Right atrium auricular region (tissue), 2 donors: Measurements from ENCODE around the gene FXYD6. TPM values are rescaled to one million over a fixed set of nuclear protein-coding genes. Genes with fewer than 3 reads are reported as not detected.

Source experiments
- DNase-seq: peaks from one replicate; pipeline ENCODE4 v3.0.0-alpha.2; 2019; ENCODE audit warnings: low spot score
- H3K27ac ChIP-seq, 2 donors: fragments of 200-600 bp; sonication (generic); 1 replicate in 1 of 2; 2 replicates in 1 of 2; pipeline ENCODE4 v1.5.1; 2016 to 2019
- H3K27me3 ChIP-seq, 2 donors: fragments of 200-600 bp; sonication (generic); one replicate each; pipeline versions ENCODE4 v1.5.1 to v1.6.0; 2017 to 2019
- H3K36me3 ChIP-seq: fragments of 200-600 bp; sonication (generic); one replicate; pipeline ENCODE4 v1.5.1; 2016
- H3K4me1 ChIP-seq, 2 donors: fragments of 200-600 bp; sonication (generic); one replicate each; pipeline versions ENCODE4 v1.5.1 to v1.6.0; 2017 to 2019
- H3K4me3 ChIP-seq, 2 donors: fragments of 200-600 bp; sonication (generic); 1 replicate in 1 of 2; 2 replicates in 1 of 2; pipeline ENCODE4 v1.5.1; 2017 to 2019; ENCODE audit warnings: mild to moderate bottlenecking in 1 of 2, moderate library complexity in 1 of 2
- H3K9me3 ChIP-seq, 2 donors: fragments of 200-600 bp; sonication (generic); one replicate each; pipeline ENCODE4 v1.5.1; 2019
- total RNA-seq, 2 donors: library from RNA; depleted of rRNA; stranded (reverse); fragments of >200 nt; gene quantifications; one replicate each; pipeline ENCODE4 v1.1.0, GENCODE V29; 2016
- TF ChIP-seq, protein P1 (sequence below), 2 donors: fragments of 200-600 bp; sonication (generic); IDR thresholded peaks; one replicate each; pipeline ENCODE4 v1.5.1; 2019; ENCODE audit warnings: antibody characterized with exemption in 2 of 2

FXYD6 gene
- total RNA-seq, 2 donors from 2014 or later, result 28.6 to 42.6 TPM

DNA sequence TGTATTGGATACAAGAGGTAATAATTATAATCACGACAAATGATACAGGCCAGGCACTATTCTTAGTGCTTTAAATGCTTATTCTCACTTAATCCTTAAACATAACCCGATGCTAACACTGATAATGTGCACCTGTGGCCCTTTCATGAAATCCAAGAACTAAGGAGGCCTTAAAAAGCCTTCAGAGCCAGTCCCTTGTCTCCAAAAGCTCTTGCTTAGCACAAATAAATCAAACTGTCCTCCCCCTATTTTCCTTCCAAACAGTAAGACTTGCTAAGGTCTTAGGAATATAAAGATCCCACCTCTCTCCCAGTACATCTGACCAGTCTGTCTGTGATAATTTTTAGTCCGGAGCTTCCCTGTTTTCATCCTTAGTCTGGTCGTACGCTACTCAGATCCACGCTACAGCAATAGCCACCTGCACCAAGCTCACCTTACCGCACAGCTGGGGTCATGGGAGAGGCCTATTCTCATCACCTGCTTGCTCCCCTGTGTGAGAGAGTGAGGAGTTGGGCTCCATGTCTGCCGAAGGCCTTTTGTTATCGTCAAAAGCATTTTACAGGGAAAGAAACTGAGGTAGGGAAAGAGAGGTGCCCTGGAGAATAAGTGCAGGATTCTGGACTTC lies 16.9 kb downstream of the FXYD6 start:
- Histone ChIP-seq H3K27ac (peak overlapping the region in 1 of 2 donors; percentile 6), H3K36me3 (no peaks in the 10 kb centered on the region), H3K4me1 (peaks cover 0 to 47% of the 10 kb centered on the region in 2 donors), H3K4me3 (no peak overlapping the region), H3K27me3 (no peaks in the 10 kb centered on the region), H3K9me3 (no peaks in the 10 kb centered on the region)
- no peak for DNase-seq
- TF ChIP-seq, protein P1, sequence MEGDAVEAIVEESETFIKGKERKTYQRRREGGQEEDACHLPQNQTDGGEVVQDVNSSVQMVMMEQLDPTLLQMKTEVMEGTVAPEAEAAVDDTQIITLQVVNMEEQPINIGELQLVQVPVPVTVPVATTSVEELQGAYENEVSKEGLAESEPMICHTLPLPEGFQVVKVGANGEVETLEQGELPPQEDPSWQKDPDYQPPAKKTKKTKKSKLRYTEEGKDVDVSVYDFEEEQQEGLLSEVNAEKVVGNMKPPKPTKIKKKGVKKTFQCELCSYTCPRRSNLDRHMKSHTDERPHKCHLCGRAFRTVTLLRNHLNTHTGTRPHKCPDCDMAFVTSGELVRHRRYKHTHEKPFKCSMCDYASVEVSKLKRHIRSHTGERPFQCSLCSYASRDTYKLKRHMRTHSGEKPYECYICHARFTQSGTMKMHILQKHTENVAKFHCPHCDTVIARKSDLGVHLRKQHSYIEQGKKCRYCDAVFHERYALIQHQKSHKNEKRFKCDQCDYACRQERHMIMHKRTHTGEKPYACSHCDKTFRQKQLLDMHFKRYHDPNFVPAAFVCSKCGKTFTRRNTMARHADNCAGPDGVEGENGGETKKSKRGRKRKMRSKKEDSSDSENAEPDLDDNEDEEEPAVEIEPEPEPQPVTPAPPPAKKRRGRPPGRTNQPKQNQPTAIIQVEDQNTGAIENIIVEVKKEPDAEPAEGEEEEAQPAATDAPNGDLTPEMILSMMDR (IDR thresholded peaks at IDR 0.05), result no peak

DNA sequence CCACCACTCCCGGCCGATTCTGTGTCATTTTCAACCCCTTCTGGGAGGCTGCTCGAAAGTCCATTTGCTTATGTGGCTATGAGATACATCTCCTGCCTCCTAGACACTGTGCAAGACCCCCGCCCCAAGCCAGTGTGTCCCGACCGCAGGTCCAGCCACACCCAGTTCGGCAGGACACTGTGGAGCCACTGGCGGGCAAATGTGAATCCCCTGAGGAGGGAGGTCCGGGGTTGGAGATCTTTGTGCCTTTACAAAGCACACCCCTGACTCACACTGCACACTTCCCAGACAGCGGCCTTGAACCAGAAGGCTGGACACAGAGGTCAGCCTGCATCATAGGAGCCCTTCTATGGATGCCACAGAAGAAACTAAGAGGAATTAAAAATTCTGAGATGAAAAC lies 17.4 kb downstream of the FXYD6 start:
- H3K4me1 ChIP-seq, result peaks cover 0 to 47% of the 10 kb centered on the region in 2 donors

DNA sequence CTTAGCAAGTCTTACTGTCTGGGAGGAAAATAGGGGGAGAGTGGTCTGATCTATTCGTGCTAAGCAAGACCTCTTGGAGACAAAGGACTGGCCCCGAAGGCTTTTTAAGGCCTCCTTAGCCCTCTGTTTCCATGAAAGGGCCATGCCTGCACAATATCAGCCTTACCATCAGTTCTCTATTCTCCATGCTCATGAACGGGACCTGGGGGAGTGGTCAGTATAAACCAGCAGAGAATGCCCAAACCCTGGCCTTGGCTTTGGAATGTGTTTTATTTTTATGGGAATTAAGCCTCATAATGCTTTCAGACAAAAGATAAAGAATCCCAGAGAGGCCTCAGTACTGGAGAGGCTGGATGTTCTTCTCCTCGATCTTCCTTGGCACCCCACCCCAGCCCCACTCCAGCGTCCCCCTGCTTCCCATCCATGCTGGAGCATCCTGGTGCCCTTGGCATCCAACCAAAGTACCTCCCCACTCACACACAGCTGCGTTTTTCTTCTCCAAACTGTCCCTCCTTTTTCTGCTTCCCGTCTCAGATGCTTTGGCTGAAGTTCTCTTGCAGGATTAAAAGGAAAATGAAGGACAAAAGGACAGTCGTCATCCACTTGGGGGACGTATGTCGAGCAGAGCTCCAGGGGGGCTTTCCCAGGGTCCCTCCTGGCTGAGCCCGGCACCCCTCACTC lies 18.6 kb downstream of the FXYD6 start:
- peak; percentile 54 for DNase-seq
- Histone ChIP-seq H3K27me3 (no peaks in the 10 kb centered on the region), H3K4me3 (no peak overlapping the region), H3K4me1 (peaks cover 0 to 45% of the 10 kb centered on the region in 2 donors), H3K27ac (peak overlapping the region; percentile 13 to 23), H3K36me3 (no peaks in the 10 kb centered on the region), H3K9me3 (peaks cover 0 to 9% of the 10 kb centered on the region in 2 donors)
- TF ChIP-seq, protein P1 (IDR thresholded peaks at IDR 0.05), result no peak

More for the DNA sequence above, 17.4 kb downstream of the FXYD6 start:
- Histone ChIP-seq H3K9me3 (no peaks in the 10 kb centered on the region), H3K27me3 (no peaks in the 10 kb centered on the region), H3K27ac (peak overlapping the region in 1 of 2 donors; percentile 6), H3K4me3 (no peak overlapping the region), H3K36me3 (no peaks in the 10 kb centered on the region)
- TF ChIP-seq, protein P1 (IDR thresholded peaks at IDR 0.05), result no peak
- DNase-seq, result peak; percentile 44

DNA sequence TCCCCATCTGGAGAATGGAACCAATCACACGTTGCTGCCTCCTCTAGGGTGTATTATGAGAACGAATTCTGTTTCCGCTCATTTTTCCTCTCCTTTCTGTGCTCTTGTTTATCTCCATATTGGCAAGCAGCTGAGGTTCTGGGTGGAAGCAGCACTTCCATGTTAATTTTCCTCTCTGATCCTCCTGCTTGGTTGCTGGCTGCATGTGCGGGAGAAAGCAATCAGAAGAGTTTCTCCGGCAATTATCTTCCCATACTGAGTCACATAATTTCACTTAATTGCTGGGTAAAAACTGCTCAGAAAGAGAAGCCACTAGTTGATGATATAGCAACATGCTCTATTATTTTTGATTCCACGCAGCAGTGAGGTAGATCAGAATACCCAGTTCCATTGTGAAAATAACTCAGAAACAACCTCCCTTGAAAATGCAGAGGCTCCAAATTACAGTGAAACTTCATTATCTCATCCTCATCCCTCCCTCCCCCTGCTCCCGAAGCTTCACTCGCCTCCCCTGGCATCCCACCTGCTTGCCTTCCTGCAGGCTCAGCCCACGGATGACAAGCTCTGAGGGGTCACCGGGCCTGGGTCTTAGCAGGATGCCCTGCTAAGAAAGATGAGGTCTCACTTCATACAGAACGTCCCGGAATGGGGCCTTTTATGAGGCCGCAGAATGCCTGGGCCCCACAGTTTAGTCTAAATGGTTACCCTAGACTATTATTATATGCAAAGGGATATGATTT lies 20.4 kb downstream of the FXYD6 start:
- Histone ChIP-seq H3K4me3 (no peak overlapping the region), H3K4me1 (peaks cover 0 to 35% of the 10 kb centered on the region in 2 donors), H3K27me3 (no peaks in the 10 kb centered on the region), H3K36me3 (no peaks in the 10 kb centered on the region), H3K9me3 (peaks cover 0 to 18% of the 10 kb centered on the region in 2 donors), H3K27ac (no peak overlapping the region)
- DNase-seq, result peak; percentile 44
- TF ChIP-seq, protein P1 (IDR thresholded peaks at IDR 0.05), result no peak

DNA sequence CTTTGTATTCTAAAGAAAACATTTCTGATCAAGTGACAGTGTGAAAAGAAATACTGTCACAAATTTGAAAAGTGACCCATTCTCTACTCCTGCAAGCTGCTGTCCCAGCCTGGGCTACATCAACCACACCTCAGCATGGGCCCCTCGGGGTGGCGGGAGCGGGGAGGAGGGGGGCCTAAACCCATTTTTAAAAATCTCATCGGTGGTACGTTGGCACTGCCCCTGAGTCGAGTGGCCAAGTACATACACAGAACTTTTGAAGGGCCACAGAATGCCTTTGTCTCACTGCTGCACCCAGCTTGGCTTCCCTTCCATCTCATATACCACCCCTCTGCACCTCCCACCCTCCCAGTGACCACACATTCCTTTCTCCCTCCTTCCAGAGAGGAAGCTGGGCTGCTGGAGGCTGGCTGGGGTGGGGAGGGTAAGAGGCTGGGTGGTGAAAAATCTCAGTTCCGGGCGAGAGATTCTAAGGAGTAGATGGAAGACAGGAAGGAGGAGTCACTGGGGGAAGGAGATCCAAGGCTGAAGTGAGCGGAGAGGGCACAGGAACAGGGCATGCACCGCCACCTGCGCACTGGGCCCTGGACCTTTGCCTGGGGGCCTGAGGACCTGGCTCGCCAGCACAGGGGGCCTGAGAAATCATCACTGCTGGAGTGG lies 21.1 kb downstream of the FXYD6 start:
- H3K27me3 ChIP-seq, result no peaks in the 10 kb centered on the region
- H3K4me3 ChIP-seq, result no peak overlapping the region
- no peaks in the 10 kb centered on the region for H3K36me3 ChIP-seq
- no peak overlapping the region for H3K27ac ChIP-seq
- peaks cover 0 to 18% of the 10 kb centered on the region in 2 donors for H3K9me3 ChIP-seq
- TF ChIP-seq, protein P1 (IDR thresholded peaks at IDR 0.05), result no peak
- H3K4me1 ChIP-seq, result peaks cover 0 to 31% of the 10 kb centered on the region in 2 donors
- DNase-seq, result peak; percentile 55
